OCI-LY1 (cell line): ENCODE measurements around the gene CKMT1A.

Source experiments
- EZH2 ChIP-seq: fragments of 200-600 bp; sonication (generic), shearing (Covaris generic); IDR thresholded peaks from 2 replicates; pipeline ENCODE4 v1.8.0; 2017; ENCODE audit warnings: borderline replicate concordance, mixed run types, mild to moderate bottlenecking, antibody characterized with exemption, low read length, moderate library complexity, mixed read lengths
- TF ChIP-seq, protein P1 (sequence below): fragments of 200-600 bp; sonication (generic), shearing (Covaris generic); IDR thresholded peaks from 2 replicates; pipeline ENCODE4 v1.5.1; 2017; ENCODE audit warnings: mild to moderate bottlenecking, antibody characterized with exemption, low read length, moderate library complexity, mixed read lengths

GRCh38 chr15:43702174-43702573 is 8.5 kb downstream of the CKMT1A start:
- TF ChIP-seq, protein P1, sequence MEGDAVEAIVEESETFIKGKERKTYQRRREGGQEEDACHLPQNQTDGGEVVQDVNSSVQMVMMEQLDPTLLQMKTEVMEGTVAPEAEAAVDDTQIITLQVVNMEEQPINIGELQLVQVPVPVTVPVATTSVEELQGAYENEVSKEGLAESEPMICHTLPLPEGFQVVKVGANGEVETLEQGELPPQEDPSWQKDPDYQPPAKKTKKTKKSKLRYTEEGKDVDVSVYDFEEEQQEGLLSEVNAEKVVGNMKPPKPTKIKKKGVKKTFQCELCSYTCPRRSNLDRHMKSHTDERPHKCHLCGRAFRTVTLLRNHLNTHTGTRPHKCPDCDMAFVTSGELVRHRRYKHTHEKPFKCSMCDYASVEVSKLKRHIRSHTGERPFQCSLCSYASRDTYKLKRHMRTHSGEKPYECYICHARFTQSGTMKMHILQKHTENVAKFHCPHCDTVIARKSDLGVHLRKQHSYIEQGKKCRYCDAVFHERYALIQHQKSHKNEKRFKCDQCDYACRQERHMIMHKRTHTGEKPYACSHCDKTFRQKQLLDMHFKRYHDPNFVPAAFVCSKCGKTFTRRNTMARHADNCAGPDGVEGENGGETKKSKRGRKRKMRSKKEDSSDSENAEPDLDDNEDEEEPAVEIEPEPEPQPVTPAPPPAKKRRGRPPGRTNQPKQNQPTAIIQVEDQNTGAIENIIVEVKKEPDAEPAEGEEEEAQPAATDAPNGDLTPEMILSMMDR: no peak
- TF ChIP-seq EZH2: no peak
